ENCODE results near the gene TMEM119. TPM values are rescaled to one million over a fixed set of nuclear protein-coding genes. Genes with fewer than 3 reads are reported as not detected.

The TMEM119 gene
- polyA plus RNA-seq, 1 experiment, result 60.3 TPM

DNA sequence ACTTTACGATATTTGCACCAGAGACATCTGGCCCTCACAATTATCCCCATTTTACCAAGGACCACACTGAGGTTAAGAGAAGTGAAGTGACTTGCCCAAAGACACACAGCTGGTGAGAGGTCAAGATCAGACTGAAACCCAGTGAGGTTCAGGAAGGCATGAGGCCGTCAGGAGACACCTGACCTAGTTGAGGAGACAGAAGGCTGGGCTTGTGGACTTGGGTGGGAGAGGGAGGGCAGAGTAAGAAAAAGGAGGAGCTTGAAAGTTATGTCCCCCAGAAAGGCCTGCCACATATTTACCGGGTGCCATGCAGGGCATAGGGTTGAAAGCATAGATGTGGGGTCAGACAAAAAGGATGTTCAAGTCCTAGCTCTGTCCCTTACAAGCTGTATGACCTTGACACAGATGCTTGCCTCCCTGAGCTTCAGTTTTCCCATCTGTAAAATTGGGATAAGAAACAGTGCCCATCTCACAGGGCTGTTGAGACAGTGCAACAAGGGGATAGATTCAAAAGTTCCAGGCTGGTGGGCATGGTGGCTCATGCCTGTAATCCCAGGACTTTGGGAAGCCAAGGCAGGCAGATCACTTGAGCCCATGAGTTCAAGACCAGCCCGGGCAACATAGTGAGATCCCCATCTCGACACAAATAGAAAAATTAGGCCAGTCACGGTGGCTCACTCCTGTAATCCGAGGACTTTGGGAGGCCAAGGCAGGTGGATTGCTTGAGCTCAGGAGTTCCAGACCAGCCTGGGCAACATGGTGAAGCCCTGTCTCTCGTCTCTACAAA is 29.4 kb upstream of the TMEM119 start:
- no peak for DNase-seq (ENCODE audit: low read depth, low spot score)
- no peak overlapping the region for H3K4me3 ChIP-seq (ENCODE audit: low read depth, low read length)
- ChIA-PET POLR2A (interaction anchor here (0.7 to 1.7 kb wide), 3 partner anchors 13 to 126 kb away, joined by 5 read pairs; partner anchors contain the start of gene ISCU), CTCF (interaction anchor here (1.1 to 5.2 kb wide), 3 partner anchors 9 to 57 kb away, joined by 3 to 44 read pairs (median 5); no protein-coding TSS in a partner anchor)
- no peaks in the 10 kb centered on the region; the same call in 1 of the 2 replicates for H3K9me3 ChIP-seq (ENCODE audit: control insufficient read depth, insufficient read depth, low read length)
- H3K27ac ChIP-seq (ENCODE audit: low read depth, low read length), result no peak overlapping the region
- TF ChIP-seq, protein P1, sequence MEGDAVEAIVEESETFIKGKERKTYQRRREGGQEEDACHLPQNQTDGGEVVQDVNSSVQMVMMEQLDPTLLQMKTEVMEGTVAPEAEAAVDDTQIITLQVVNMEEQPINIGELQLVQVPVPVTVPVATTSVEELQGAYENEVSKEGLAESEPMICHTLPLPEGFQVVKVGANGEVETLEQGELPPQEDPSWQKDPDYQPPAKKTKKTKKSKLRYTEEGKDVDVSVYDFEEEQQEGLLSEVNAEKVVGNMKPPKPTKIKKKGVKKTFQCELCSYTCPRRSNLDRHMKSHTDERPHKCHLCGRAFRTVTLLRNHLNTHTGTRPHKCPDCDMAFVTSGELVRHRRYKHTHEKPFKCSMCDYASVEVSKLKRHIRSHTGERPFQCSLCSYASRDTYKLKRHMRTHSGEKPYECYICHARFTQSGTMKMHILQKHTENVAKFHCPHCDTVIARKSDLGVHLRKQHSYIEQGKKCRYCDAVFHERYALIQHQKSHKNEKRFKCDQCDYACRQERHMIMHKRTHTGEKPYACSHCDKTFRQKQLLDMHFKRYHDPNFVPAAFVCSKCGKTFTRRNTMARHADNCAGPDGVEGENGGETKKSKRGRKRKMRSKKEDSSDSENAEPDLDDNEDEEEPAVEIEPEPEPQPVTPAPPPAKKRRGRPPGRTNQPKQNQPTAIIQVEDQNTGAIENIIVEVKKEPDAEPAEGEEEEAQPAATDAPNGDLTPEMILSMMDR (IDR thresholded peaks at IDR 0.05; ENCODE audit: low read depth, low read length), result no peak
- no peaks in the 10 kb centered on the region for H3K27me3 ChIP-seq (ENCODE audit: control insufficient read depth, insufficient read depth, low read length)

DNA sequence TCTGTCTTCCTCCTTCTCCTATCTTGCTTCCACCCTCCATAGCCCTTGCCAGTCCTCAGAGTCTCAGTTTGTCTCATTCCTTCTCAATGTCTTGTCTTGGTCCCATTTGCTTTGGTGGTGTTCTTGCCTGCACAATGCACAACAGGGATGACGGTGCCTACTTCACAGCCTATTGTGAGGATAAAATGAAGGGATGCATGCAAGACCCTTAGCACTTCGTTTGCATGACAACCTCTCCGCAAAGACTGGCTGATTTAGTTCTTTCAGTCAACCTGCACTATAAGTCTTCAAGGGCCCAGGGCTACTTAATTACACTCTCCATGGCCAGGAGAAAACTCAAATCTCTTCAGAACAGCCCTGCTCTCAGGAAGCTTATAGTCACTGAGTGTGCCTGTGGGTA is 27.3 kb upstream of the TMEM119 start:
- no peaks in the 10 kb centered on the region for H3K27me3 ChIP-seq (ENCODE audit: control insufficient read depth, insufficient read depth, low read length)
- ChIA-PET CTCF (interaction anchor here (2.4 kb wide), 1 partner anchor 55 kb away, joined by 5 read pairs; no protein-coding TSS in a partner anchor), POLR2A (no interaction called here)
- H3K9me3 ChIP-seq (ENCODE audit: control insufficient read depth, insufficient read depth, low read length), result no peaks in the 10 kb centered on the region; the same call in 1 of the 2 replicates
- H3K27ac ChIP-seq (ENCODE audit: low read depth, low read length), result no peak overlapping the region
- TF ChIP-seq, protein P1 (IDR thresholded peaks at IDR 0.05; ENCODE audit: low read depth, low read length), result no peak
- H3K4me3 ChIP-seq (ENCODE audit: low read depth, low read length), result no peak overlapping the region
- no peak for DNase-seq (ENCODE audit: low read depth, low spot score)

DNA sequence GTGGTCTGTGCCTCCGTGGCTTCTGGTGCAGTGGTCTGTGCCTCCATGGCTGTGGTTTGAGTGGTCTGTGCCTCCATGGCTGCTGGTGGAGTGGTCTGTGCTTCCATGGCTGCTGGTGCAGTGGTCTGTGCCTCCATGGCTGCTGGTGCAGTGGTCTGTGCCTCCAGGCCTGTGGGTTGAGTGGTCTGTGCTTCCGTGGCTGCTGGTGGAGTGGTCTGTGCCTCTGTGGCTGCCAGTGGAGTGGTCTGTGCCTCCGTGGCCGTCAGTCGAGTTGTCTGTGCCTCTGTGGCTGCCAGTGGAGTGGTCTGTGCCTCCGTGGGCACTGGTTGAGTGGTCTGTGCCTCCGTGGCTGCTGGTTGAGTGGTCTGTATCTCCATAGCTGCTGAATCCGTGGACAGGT is 25.7 kb upstream of the TMEM119 start:
- H3K4me3 ChIP-seq (ENCODE audit: low read depth, low read length), result no peak overlapping the region
- TF ChIP-seq, protein P1 (IDR thresholded peaks at IDR 0.05; ENCODE audit: low read depth, low read length), result no peak
- CTCF ChIA-PET, result no interaction called here
- POLR2A ChIA-PET, result no interaction called here
- no peak for DNase-seq (ENCODE audit: low read depth, low spot score)
- H3K9me3 ChIP-seq (ENCODE audit: control insufficient read depth, insufficient read depth, low read length), result no peaks in the 10 kb centered on the region; the same call in 1 of the 2 replicates
- H3K27ac ChIP-seq (ENCODE audit: low read depth, low read length), result no peak overlapping the region
- H3K27me3 ChIP-seq (ENCODE audit: control insufficient read depth, insufficient read depth, low read length), result no peaks in the 10 kb centered on the region

DNA sequence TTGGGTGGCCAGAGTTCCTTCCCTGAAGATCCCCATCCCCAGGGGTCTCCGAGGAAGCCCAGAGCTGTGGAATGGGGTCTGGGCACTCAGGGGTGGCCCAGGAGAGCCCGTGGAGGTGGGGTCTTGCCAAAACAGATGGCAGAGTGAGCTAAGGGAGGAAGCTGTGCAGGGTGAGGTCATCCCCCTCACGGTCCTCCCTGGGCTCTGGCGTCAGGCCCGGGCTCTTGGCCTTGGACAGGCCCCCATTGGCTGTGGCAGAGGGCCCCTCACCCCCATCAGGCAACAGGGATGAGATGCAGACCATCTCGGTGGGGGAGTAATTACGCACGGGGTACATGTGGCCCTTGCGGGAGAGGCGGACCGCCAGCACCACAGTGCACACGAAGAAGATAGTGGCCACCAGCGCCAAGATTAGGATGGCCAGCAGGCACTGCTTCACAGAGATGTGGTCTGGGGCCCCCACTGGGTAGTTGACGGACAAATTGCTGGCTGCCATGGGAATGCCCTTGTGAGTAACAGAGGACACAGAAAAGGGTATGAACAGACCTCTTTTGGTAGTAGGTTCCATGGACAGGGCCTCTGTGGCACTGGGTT is 25.1 kb upstream of the TMEM119 start:
- ChIA-PET POLR2A (no interaction called here), CTCF (interaction anchor here (11.2 kb wide), 1 partner anchor 56 kb away, joined by 508 read pairs; the partner anchor contains the start of genes ISCU and SART3)
- Histone ChIP-seq H3K9me3 (ENCODE audit: control insufficient read depth, insufficient read depth, low read length) (no peaks in the 10 kb centered on the region; the same call in 1 of the 2 replicates), H3K27ac (ENCODE audit: low read depth, low read length) (no peak overlapping the region), H3K4me3 (ENCODE audit: low read depth, low read length) (no peak overlapping the region), H3K27me3 (ENCODE audit: control insufficient read depth, insufficient read depth, low read length) (no peaks in the 10 kb centered on the region)
- TF ChIP-seq, protein P1 (IDR thresholded peaks at IDR 0.05; ENCODE audit: low read depth, low read length), result no peak
- no peak for DNase-seq (ENCODE audit: low read depth, low spot score)

DNA sequence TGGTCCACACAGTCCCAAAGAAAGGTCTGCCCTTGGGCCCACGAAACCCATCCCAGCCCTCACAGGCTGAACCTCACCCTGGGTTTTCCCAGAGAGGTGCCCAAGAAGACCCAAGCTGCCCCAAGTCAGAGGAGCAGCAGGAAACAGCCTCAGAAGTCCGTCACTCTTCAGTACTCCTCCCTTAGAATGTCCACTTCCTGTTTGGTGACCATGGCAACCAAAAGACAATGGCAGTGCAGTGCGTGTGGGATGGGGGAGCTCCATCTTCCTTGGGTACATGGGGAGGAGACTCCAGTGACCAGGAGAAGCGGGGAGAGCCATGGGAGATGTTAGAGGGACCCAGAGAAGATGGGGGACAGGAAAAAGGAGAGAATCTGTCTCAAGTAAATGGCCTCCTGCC is 24.5 kb upstream of the TMEM119 start:
- CTCF ChIA-PET, result interaction anchor here (11.2 kb wide), 1 partner anchor 56 kb away, joined by 508 read pairs; the partner anchor contains the start of genes ISCU and SART3
- POLR2A ChIA-PET, result no interaction called here

More for the DNA sequence above, 24.5 kb upstream of the TMEM119 start:
- TF ChIP-seq, protein P1 (IDR thresholded peaks at IDR 0.05; ENCODE audit: low read depth, low read length), result no peak
- Histone ChIP-seq H3K27ac (ENCODE audit: low read depth, low read length) (no peak overlapping the region), H3K9me3 (ENCODE audit: control insufficient read depth, insufficient read depth, low read length) (no peaks in the 10 kb centered on the region; the same call in 1 of the 2 replicates), H3K27me3 (ENCODE audit: control insufficient read depth, insufficient read depth, low read length) (no peaks in the 10 kb centered on the region), H3K4me3 (ENCODE audit: low read depth, low read length) (no peak overlapping the region)
- no peak for DNase-seq (ENCODE audit: low read depth, low spot score)

Measured in AG04450 (cell line).